GM19372 (cell line): Measurements from ENCODE around the gene EYA2.
"Not testable (repeated sequence)": the region's sequence is repeated elsewhere in the genome, so short reads cannot be mapped to it uniquely, and the experiment has no call there.

Experiments
- ATAC-seq: cut with Tn5 transposase; IDR thresholded peaks from one replicate; pipeline ENCODE4 v1.9.1; 2021; ENCODE audit warnings: mild to moderate bottlenecking, low read depth, moderate library complexity; ENCODE audit not compliant: unreplicated experiment

Gene EYA2

GRCh38 chr20:47188540-47188939 lies 293.9 kb downstream of the EYA2 start:
- ATAC-seq, result no peak

- no peak for ATAC-seq
Observed at GRCh38 chr20:47189060-47189459, 294.4 kb downstream of the EYA2 start.

GRCh38 chr20:47191074-47191673 lies 296.5 kb downstream of the EYA2 start:
- ATAC-seq, result no peak

DNA sequence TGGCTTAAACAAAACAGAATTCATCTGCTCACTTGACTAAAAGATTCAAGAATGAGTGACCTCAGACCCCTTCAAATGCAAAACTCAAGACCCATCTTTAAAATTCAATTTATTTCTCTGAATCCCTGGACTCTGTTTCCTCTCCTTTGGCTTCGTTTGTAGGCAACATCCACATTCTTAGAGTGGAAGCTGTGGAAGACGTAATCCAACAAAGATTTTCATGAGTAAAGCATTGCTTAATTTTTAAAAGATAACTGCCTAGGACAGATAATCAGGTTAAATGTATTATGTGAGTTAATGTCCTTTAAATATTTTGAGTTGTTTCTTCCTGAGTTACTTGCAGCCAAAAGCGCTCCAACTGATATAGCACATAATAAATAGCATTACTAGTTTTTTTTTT lies 297.3 kb downstream of the EYA2 start:
- ATAC-seq, result no peak

DNA sequence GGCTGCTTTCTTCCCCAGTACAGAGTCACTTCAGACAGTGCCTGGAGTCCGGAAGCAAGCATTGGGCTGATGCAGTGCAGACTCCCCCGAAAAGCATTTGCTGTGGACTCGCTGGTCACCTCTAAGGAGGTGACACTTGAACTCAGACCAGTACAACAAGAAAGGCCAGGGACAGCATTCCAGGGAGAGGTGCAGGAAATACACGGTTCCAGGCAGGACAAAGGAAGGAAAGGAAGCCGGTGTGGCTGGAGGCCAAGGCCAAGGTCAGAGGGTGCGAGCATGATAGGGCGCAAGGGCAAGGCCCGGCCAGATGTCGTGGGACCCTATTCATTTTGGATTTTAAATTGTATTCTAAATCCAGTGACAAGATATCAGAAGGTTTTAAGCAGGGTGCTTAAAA lies 300.9 kb downstream of the EYA2 start:
- ATAC-seq, result no peak

GRCh38 chr20:47196091-47197081 lies 301.7 kb downstream of the EYA2 start:
- no peak for ATAC-seq

- no peak for ATAC-seq
Observed at GRCh38 chr20:47198254-47198671, 303.6 kb downstream of the EYA2 start.

GRCh38 chr20:47198996-47199552 lies 304.4 kb downstream of the EYA2 start:
- no peak for ATAC-seq

DNA sequence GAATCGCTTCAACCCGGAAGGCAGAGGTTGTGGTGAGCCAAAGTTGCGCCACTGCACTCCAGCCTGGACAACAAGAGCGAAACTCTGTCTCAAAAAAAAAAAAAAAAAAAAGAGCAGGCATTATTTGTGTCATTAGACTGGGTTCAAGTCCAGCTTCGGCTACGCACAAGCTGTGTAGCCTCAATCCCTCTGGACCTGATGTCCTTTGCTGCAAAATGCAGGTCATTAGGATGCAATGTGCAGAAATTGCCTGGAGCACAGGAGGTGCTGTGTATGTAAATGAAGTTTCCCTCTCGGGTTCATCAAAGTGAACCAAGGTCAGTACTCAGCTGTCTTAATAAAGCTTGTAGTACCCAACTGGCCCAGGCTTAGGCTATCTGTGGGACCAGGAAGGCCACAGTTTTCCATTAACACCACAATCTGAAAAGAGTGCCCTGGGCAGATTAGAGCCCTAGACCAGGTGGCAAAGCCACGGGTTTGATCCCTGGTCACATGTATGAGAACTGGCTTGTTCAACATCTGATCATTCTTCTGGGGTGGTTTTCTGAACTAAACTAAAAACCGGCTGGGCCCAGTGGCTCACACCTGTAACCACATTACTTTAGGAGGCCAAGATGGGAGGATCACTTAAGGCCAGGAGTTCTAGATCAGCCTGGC lies 306.6 kb downstream of the EYA2 start:
- ATAC-seq, result no peak

DNA sequence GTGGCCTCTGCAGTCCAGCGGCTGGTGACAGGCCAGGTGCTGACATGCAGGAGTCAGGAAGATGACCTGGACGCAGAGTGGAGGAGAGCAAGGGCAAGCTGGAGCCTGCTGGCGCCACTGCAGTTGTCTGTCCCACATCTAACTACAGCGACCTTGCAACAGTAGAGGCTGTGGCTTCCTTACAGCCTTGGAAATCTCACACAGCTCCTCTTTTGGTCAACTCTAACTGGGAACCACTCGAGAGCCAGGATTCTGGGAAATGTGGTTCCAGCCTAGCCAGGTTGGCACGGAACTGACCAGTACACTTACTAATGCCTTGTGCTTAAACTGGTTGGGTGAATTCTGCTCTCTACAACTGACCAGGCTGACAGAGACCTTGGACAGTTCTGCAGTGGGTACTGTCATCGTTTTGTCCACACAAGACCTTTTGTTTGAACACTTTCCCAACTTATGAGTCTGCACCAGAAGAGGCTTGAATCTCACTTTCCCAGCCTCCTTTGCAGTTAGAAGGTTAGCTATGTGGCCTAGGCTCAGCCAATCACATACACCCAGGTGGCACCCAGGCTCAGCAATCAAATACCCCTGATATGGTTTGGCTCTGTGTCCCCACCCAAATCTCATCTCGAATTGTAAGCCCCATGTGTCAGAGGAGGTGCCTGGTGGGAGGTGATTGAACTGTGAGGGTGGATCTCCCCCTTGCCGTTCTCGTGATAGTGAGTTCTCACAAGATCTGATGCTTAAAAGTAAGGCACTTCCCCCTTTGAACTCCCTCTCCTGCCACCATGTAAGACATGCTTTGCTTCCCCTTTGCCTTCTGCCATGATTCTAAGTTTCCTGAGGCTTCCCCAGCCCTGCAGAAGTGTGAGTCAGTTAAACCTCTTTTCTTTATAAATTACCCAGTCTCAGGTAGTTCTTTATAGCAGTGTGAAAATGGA lies 308.4 kb downstream of the EYA2 start:
- no peak for ATAC-seq

- ATAC-seq, result no peak
Observed at GRCh38 chr20:47204008-47204849, 309.6 kb downstream of the EYA2 start.

GRCh38 chr20:47204850-47205122 lies 310.1 kb downstream of the EYA2 start:
- not testable (repeated sequence) for ATAC-seq

- ATAC-seq, result no peak
Observed at GRCh38 chr20:47205577-47206123, 311.0 kb downstream of the EYA2 start.

GRCh38 chr20:47206552-47206951 lies 311.9 kb downstream of the EYA2 start:
- not testable (repeated sequence) for ATAC-seq

GRCh38 chr20:47206962-47207641 lies 312.5 kb downstream of the EYA2 start:
- ATAC-seq, result no peak

DNA sequence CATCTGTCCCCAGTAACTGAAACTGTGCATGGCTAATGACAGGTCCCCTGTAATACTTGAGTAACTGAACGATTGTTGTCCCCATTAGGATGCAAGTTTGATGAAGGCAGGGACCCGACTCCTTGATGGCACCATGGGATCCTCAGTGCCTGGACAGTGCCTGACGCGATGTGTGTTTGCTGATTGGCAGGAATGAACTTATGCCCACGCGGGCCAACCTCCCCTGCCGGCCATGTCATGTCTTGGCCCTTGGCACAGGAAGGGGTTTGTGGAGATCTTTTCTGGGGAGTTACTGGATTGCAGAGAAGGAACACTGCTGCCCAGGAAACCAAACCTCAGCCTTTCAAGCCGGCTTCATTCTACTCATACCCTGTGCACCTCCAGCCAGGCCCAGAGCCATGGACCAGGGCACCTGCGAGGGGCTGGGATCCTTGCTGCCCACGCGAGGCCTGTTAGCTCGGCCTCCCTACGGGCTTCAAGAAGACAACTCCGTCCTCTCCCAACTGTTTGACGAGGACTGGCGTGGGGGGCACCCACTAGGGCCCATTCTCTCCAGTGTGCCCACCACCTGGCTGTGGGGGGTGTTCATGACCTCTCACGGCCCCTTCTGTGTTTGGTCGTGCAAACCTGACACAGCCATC lies 314.0 kb downstream of the EYA2 start:
- ATAC-seq, result no peak

- ATAC-seq, result no peak
Observed at GRCh38 chr20:47209982-47210381, 315.3 kb downstream of the EYA2 start.

DNA sequence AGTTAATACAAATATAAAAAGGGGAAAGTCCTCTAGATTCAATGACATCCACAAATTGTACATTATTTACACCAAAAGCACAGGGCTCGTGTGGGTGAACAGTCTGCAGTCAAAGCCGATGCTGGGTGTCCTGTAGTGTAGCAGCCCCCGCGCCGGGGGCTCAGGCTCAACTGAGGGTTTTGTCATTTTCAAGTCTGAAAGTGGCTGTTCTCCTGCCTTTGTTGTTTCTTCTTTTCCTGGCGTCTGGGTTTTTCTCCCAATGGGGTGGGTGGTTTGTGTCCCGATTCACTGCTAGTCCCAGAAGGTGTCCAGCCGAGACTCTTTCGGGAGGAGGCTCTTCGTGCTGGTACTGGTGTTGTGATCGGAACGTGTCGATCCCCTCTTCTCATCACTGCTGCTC lies 315.8 kb downstream of the EYA2 start:
- ATAC-seq, result no peak
